ENCODE measurements around the gene BSDC1. TPM values are rescaled to one million over a fixed set of nuclear protein-coding genes. Genes with fewer than 3 reads are reported as not detected.
"Not testable (repeated sequence)": the region's sequence is repeated elsewhere in the genome, so short reads cannot be mapped to it uniquely, and the experiment has no call there.

Gene BSDC1
- total RNA-seq: 63.2 TPM
- long read RNA-seq, transcript BSDC1-206 (11 exons, 2,846 nt): major isoform, 60 of 116 reads
- long read RNA-seq, partial matches to known transcripts: 28 of 116 reads
- long read RNA-seq, other reads (novel, unspliced or antisense): 25 of 116 reads

GRCh38 chr1:32394141-32394889 lies at the start of gene BSDC1:
Gene BSDC1, minus strand, starts transcription at chr1:32394441. Its CDS starts 27 bp downstream, at chr1:32394414.
- no peak for TF ChIP-seq CTCF (IDR thresholded peaks at IDR 0.05)
- H3K27ac ChIP-seq: peak within 1 kb of the TSS; percentile 94
- ATAC-seq (peak; percentile 100), DNase-seq (peak; percentile 98)
- intact Hi-C loops (cut with DNase I): no loop called here
- H3K4me3 ChIP-seq: peak within 1 kb of the TSS; percentile 98
- H3K36me3 ChIP-seq: peaks cover 41% of the 10 kb centered on the region
- no peaks in the 10 kb centered on the region for H3K27me3 ChIP-seq (ENCODE audit: low read depth)
- H3K4me1 ChIP-seq: peaks cover 43% of the 10 kb centered on the region
- no peaks in the 10 kb centered on the region for H3K9me3 ChIP-seq

GRCh38 chr1:32441467-32441866 lies 47.2 kb upstream of the BSDC1 start:
- intact Hi-C loops (cut with DNase I); H3K27me3 ChIP-seq (ENCODE audit: low read depth); H3K27ac ChIP-seq; ATAC-seq; H3K9me3 ChIP-seq; H3K4me3 ChIP-seq; H3K4me1 ChIP-seq; DNase-seq; H3K36me3 ChIP-seq: not testable (repeated sequence)

GRCh38 chr1:32438777-32439176 lies 44.5 kb upstream of the BSDC1 start:
- H3K4me3 ChIP-seq; DNase-seq; H3K36me3 ChIP-seq; ATAC-seq; H3K4me1 ChIP-seq; H3K27ac ChIP-seq; intact Hi-C loops (cut with DNase I); H3K27me3 ChIP-seq (ENCODE audit: low read depth); H3K9me3 ChIP-seq: not testable (repeated sequence)

- Histone ChIP-seq H3K9me3 (no peaks in the 10 kb centered on the region), H3K27ac (no peak overlapping the region), H3K4me1 (no peaks in the 10 kb centered on the region), H3K27me3 (ENCODE audit: low read depth) (no peaks in the 10 kb centered on the region), H3K36me3 (no peaks in the 10 kb centered on the region), H3K4me3 (no peak overlapping the region)
- DNase-seq (no peak), ATAC-seq (no peak)
- intact Hi-C loops (cut with DNase I): no loop called here
- TF ChIP-seq CTCF (IDR thresholded peaks at IDR 0.05): no peak
Measured at GRCh38 chr1:32438136-32438535, 43.9 kb upstream of the BSDC1 start.

GRCh38 chr1:32431736-32432400 lies 37.6 kb upstream of the BSDC1 start:
- ATAC-seq: no peak
- intact Hi-C loops (cut with DNase I): no loop called here

More at GRCh38 chr1:32431736-32432400, 37.6 kb upstream of the BSDC1 start:
- Histone ChIP-seq H3K9me3 (no peaks in the 10 kb centered on the region), H3K36me3 (no peaks in the 10 kb centered on the region), H3K4me1 (peaks cover under 1% of the 10 kb centered on the region), H3K27ac (no peak overlapping the region), H3K27me3 (ENCODE audit: low read depth) (peaks cover 6% of the 10 kb centered on the region), H3K4me3 (no peak overlapping the region)
- DNase-seq: no peak
- TF ChIP-seq CTCF (IDR thresholded peaks at IDR 0.05): no peak
